RWPE2 (cell line): Measurements from ENCODE around the gene MFN1.

Experiments used
- ATAC-seq: fragments of 200-7000 bp; cut with Tn5 transposase; 3 replicates; pipeline ENCODE4 v1.9.1; 2021; ENCODE audit warnings: low read depth
- DNase-seq: peaks from one replicate; pipeline ENCODE4 v3.0.0-alpha.2; 2020; ENCODE audit warnings: low spot score
- H3K27ac ChIP-seq: fragments of 450-650 bp; 2 replicates; pipeline ENCODE4 v1.5.1; 2017; ENCODE audit warnings: mild to moderate bottlenecking; ENCODE audit not compliant: poor library complexity, severe bottlenecking
- H3K27me3 ChIP-seq: fragments of 250-450 bp; sonication (Bioruptor Pico); 2 replicates; pipeline ENCODE4 v1.5.1; 2021; ENCODE audit warnings: mild to moderate bottlenecking, moderate library complexity; ENCODE audit not compliant: insufficient read depth, poor library complexity, severe bottlenecking
- H3K36me3 ChIP-seq: fragments of 250-450 bp; sonication (Bioruptor Pico); 2 replicates; pipeline ENCODE4 v1.5.1; 2020; ENCODE audit warnings: low read depth, mild to moderate bottlenecking, moderate library complexity
- H3K4me1 ChIP-seq: fragments of 250-450 bp; sonication (Bioruptor Pico); 2 replicates; pipeline ENCODE4 v1.5.1; 2021; ENCODE audit warnings: mild to moderate bottlenecking, moderate library complexity; ENCODE audit not compliant: insufficient read depth, poor library complexity, severe bottlenecking
- H3K4me3 ChIP-seq: fragments of 250-450 bp; sonication (Bioruptor Pico); 2 replicates; pipeline ENCODE4 v1.5.1; 2021; ENCODE audit warnings: mild to moderate bottlenecking, moderate library complexity; ENCODE audit not compliant: severe bottlenecking
- H3K9me3 ChIP-seq: fragments of 250-450 bp; sonication (Bioruptor Pico); 2 replicates; pipeline ENCODE4 v1.5.1; 2021; ENCODE audit warnings: mild to moderate bottlenecking, moderate library complexity; ENCODE audit not compliant: severe bottlenecking
- CTCF ChIP-seq: fragments of 450-650 bp; IDR thresholded peaks from one replicate; pipeline ENCODE4 v1.5.1; 2017; ENCODE audit warnings: mild to moderate bottlenecking, moderate library complexity; ENCODE audit not compliant: poor library complexity, severe bottlenecking

Gene MFN1

GRCh38 chr3:179410999-179411398, 63.5 kb downstream of the MFN1 start:
- Histone ChIP-seq H3K27ac (no peak overlapping the region), H3K4me1 (no peaks in the 10 kb centered on the region), H3K36me3 (peaks cover 14% of the 10 kb centered on the region), H3K27me3 (no peaks in the 10 kb centered on the region), H3K9me3 (no peaks in the 10 kb centered on the region), H3K4me3 (no peak overlapping the region)
- no peak for TF ChIP-seq CTCF
- DNase-seq = no peak
- no peak for ATAC-seq

- H3K36me3 ChIP-seq = peaks cover 31% of the 10 kb centered on the region
- no peak for TF ChIP-seq CTCF
- H3K27me3 ChIP-seq = no peaks in the 10 kb centered on the region
- H3K4me3 ChIP-seq = no peak overlapping the region
- no peak for DNase-seq
- no peak for ATAC-seq
- H3K9me3 ChIP-seq = no peaks in the 10 kb centered on the region
- H3K4me1 ChIP-seq = no peaks in the 10 kb centered on the region
- H3K27ac ChIP-seq = no peak overlapping the region
Observed at GRCh38 chr3:179414804-179415203, 67.3 kb downstream of the MFN1 start.

DNA sequence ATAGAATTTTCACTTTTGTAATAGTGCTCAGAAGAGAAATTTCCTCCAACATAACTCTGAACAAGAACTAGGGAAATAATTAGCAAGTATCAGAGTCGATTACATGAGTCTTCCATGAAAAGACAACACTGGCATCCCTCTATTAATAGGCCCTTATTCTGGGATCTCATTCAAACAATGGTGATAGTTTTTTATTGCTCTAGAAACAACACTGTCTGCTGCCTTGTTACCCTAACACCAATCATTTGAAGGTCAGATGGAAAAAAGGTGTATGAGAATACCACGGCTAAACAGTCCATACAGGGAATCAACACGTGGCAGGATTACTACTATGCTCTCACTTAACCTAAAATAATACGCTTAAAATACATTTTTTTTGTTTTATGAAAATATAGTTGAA, 67.9 kb downstream of the MFN1 start:
- Histone ChIP-seq H3K4me3 (no peak overlapping the region), H3K9me3 (no peaks in the 10 kb centered on the region), H3K27me3 (no peaks in the 10 kb centered on the region), H3K27ac (no peak overlapping the region), H3K36me3 (peaks cover 28% of the 10 kb centered on the region), H3K4me1 (no peaks in the 10 kb centered on the region)
- ATAC-seq (no peak), DNase-seq (no peak)
- TF ChIP-seq CTCF = no peak

- Histone ChIP-seq H3K27ac (no peak overlapping the region), H3K27me3 (no peaks in the 10 kb centered on the region), H3K4me3 (no peak overlapping the region), H3K4me1 (no peaks in the 10 kb centered on the region), H3K36me3 (peaks cover 26% of the 10 kb centered on the region), H3K9me3 (no peaks in the 10 kb centered on the region)
- DNase-seq = no peak
- no peak for TF ChIP-seq CTCF
- ATAC-seq = no peak
Observed at GRCh38 chr3:179416681-179417080, 69.2 kb downstream of the MFN1 start.

GRCh38 chr3:179418610-179419009, 71.1 kb downstream of the MFN1 start:
- Histone ChIP-seq H3K9me3 (no peaks in the 10 kb centered on the region), H3K27ac (no peak overlapping the region), H3K4me3 (no peak overlapping the region), H3K27me3 (no peaks in the 10 kb centered on the region), H3K4me1 (no peaks in the 10 kb centered on the region), H3K36me3 (peaks cover 21% of the 10 kb centered on the region)
- DNase-seq = no peak
- TF ChIP-seq CTCF = no peak
- no peak for ATAC-seq
